GM18508 (cell line): Measurements from ENCODE around the gene GOLGA6B.
A peak's percentile ranks its signal among the peaks of the same experiment; 100 is the strongest.
"Not testable (repeated sequence)": the region's sequence is repeated elsewhere in the genome, so short reads cannot be mapped to it uniquely, and the experiment has no call there.

Experiments used
- ATAC-seq: cut with Tn5 transposase; IDR thresholded peaks from one replicate; pipeline ENCODE4 v1.9.1; 2021; ENCODE audit warnings: moderate number of reproducible peaks; ENCODE audit not compliant: insufficient read depth, unreplicated experiment

Gene GOLGA6B

GRCh38 chr15:72661081-72661480 is 6.6 kb downstream of the GOLGA6B start:
- not testable (repeated sequence) for ATAC-seq

GRCh38 chr15:72663931-72664330 is 9.4 kb downstream of the GOLGA6B start:
- not testable (repeated sequence) for ATAC-seq

GRCh38 chr15:72665706-72666105 is 11.2 kb downstream of the GOLGA6B start:
- not testable (repeated sequence) for ATAC-seq

- ATAC-seq = not testable (repeated sequence)
Measured at GRCh38 chr15:72669803-72670202, 15.3 kb downstream of the GOLGA6B start.

GRCh38 chr15:72670656-72671352 is 16.3 kb downstream of the GOLGA6B start:
- ATAC-seq = peak; percentile 45

GRCh38 chr15:72671525-72671924 is 17.0 kb downstream of the GOLGA6B start:
- no peak for ATAC-seq

- no peak for ATAC-seq
Measured at GRCh38 chr15:72676838-72677237, 22.3 kb downstream of the GOLGA6B start.

- ATAC-seq = no peak
Measured at GRCh38 chr15:72680931-72681330, 26.4 kb downstream of the GOLGA6B start.

GRCh38 chr15:72682772-72683171 is 28.3 kb downstream of the GOLGA6B start:
- no peak for ATAC-seq

- no peak for ATAC-seq
Measured at GRCh38 chr15:72685301-72685924, 30.9 kb downstream of the GOLGA6B start.

- ATAC-seq = peak; percentile 73
Measured at GRCh38 chr15:72685925-72686794, 31.7 kb downstream of the GOLGA6B start, which contains the start of the genes BBS4 and HIGD2B. TSS of gene BBS4 (plus strand) at chr15:72686207. CDS start at chr15:72686228, 21 bp downstream. TSS of gene HIGD2B (minus strand) at chr15:72686182. CDS start at chr15:72676374, 9,808 bp downstream.

- ATAC-seq = no peak
Measured at GRCh38 chr15:72688697-72689096, 34.2 kb downstream of the GOLGA6B start.

- no peak for ATAC-seq
Measured at GRCh38 chr15:72690938-72691337, 36.4 kb downstream of the GOLGA6B start.

GRCh38 chr15:72698938-72699337 is 44.4 kb downstream of the GOLGA6B start:
- no peak for ATAC-seq

- no peak for ATAC-seq
Measured at GRCh38 chr15:72700076-72700475, 45.6 kb downstream of the GOLGA6B start.

GRCh38 chr15:72706266-72706665 is 51.8 kb downstream of the GOLGA6B start:
- ATAC-seq = no peak

- ATAC-seq = not testable (repeated sequence)
Measured at GRCh38 chr15:72708551-72709303, 54.2 kb downstream of the GOLGA6B start.
